HG02840 (cell line): ENCODE measurements around the gene KCNK13.
"Not testable (repeated sequence)": the region's sequence is repeated elsewhere in the genome, so short reads cannot be mapped to it uniquely, and the experiment has no call there.

Experiments used
- ATAC-seq: cut with Tn5 transposase; IDR thresholded peaks from one replicate; pipeline ENCODE4 v1.9.1; 2021; ENCODE audit warnings: mild to moderate bottlenecking, moderate library complexity, moderate number of reproducible peaks; ENCODE audit not compliant: unreplicated experiment, low FRiP score

The KCNK13 gene

GRCh38 chr14:90060312-90060964 is 1.4 kb upstream of the KCNK13 start:
- peak; percentile 51 for ATAC-seq

- no peak for ATAC-seq
Measured at GRCh38 chr14:90060965-90061684, 669 bp upstream of the KCNK13 start.

- no peak for ATAC-seq
Measured at GRCh38 chr14:90062127-90062794, 467 bp downstream of the KCNK13 start.

GRCh38 chr14:90062822-90063539 is 1.2 kb downstream of the KCNK13 start:
- ATAC-seq, result no peak

- no peak for ATAC-seq
Measured at GRCh38 chr14:90072350-90072749, 10.6 kb downstream of the KCNK13 start.

GRCh38 chr14:90079576-90079975 is 17.8 kb downstream of the KCNK13 start:
- ATAC-seq, result no peak

GRCh38 chr14:90087433-90087832 is 25.6 kb downstream of the KCNK13 start:
- no peak for ATAC-seq

- ATAC-seq, result no peak
Measured at GRCh38 chr14:90088176-90088575, 26.4 kb downstream of the KCNK13 start.

GRCh38 chr14:90089486-90089885 is 27.7 kb downstream of the KCNK13 start:
- ATAC-seq, result not testable (repeated sequence)

- no peak for ATAC-seq
Measured at GRCh38 chr14:90091393-90091792, 29.6 kb downstream of the KCNK13 start.

- no peak for ATAC-seq
Measured at GRCh38 chr14:90093942-90094595, 32.3 kb downstream of the KCNK13 start.

GRCh38 chr14:90095096-90095495 is 33.3 kb downstream of the KCNK13 start:
- ATAC-seq, result no peak

- ATAC-seq, result no peak
Measured at GRCh38 chr14:90096566-90096965, 34.8 kb downstream of the KCNK13 start.

- ATAC-seq, result no peak
Measured at GRCh38 chr14:90103808-90104207, 42.0 kb downstream of the KCNK13 start.

- no peak for ATAC-seq
Measured at GRCh38 chr14:90105756-90106155, 44.0 kb downstream of the KCNK13 start.

GRCh38 chr14:90107789-90108188 is 46.0 kb downstream of the KCNK13 start:
- ATAC-seq, result no peak

- ATAC-seq, result no peak
Measured at GRCh38 chr14:90109858-90110257, 48.1 kb downstream of the KCNK13 start.

GRCh38 chr14:90111895-90112534 is 50.2 kb downstream of the KCNK13 start:
- no peak for ATAC-seq

GRCh38 chr14:90114554-90114953 is 52.8 kb downstream of the KCNK13 start:
- no peak for ATAC-seq

- no peak for ATAC-seq
Measured at GRCh38 chr14:90115780-90116179, 54.0 kb downstream of the KCNK13 start.
